H1 (cell line): ENCODE measurements around the gene ENTPD5.

ENCODE experiments used
- BRCA1 ChIP-seq: IDR thresholded peaks from 2 replicates; pipeline ENCODE4 v1.6.1; 2012; ENCODE audit warnings: low read depth, low read length, improper control_type of control experiment
- EP300 ChIP-seq, 2 experiments: IDR thresholded peaks; 1 replicate in 1 of 2; 2 replicates in 1 of 2; pipeline ENCODE4 v1.6.1; 2011 to 2012; ENCODE audit warnings: low read depth in 2 of 2, low read length in 2 of 2, mild to moderate bottlenecking in 2 of 2, borderline replicate concordance in 1 of 2, inconsistent platforms in 1 of 2, moderate library complexity in 1 of 2
- JUND ChIP-seq: IDR thresholded peaks from 2 replicates; pipeline ENCODE4 v1.6.1; 2011; ENCODE audit warnings: mild to moderate bottlenecking, improper control_type of control experiment, low read length
- POLR2A ChIP-seq, 2 experiments: IDR thresholded peaks; 1 replicate in 1 of 2; 2 replicates in 1 of 2; pipeline ENCODE4 v1.6.1; 2011; ENCODE audit warnings: low read depth in 2 of 2, low read length in 2 of 2, mild to moderate bottlenecking in 2 of 2; ENCODE audit errors: control extremely low read depth in 1 of 2
- RAD21 ChIP-seq, 2 experiments: IDR thresholded peaks in 1 of 2; conservative IDR thresholded peaks in 1 of 2; 2 replicates each; pipeline ENCODE4 v1.6.1; 2011; ENCODE audit warnings: low read depth in 2 of 2, low read length in 2 of 2, improper control_type of control experiment in 1 of 2, inconsistent platforms in 1 of 2, mild to moderate bottlenecking in 1 of 2, moderate library complexity in 1 of 2
- RNF2 ChIP-seq: fragments of 200-900, 300-1000 bp; sonication (generic); IDR thresholded peaks from 2 replicates; pipeline ENCODE4 v1.7.1; 2016; ENCODE audit warnings: borderline replicate concordance, low read depth, mild to moderate bottlenecking, antibody characterized with exemption, low read length; ENCODE audit not compliant: poor library complexity, severe bottlenecking; ENCODE audit errors: missing control alignments
- SP1 ChIP-seq: IDR thresholded peaks from 2 replicates; pipeline ENCODE4 v1.6.1; 2011; ENCODE audit warnings: low read depth, low read length

DNA sequence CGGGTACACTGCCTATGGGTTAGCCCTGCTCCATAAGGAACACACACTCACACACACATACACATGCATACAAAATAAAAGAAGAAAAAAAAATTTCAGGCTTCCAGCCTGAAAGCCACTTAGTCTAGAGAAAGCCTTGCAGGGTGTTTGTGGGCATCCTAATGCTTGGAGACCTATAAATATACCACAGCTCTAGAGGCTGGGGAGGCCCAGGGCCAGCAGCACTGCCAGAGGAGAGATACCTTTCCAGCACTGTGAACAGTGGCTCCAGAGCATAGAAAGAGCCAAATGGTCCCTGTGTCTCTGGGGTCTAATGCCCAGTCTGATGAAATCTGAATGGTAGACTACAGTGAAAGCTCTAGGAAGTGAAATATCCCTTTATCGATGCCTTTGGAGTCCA is 82.1 kb downstream of the ENTPD5 start:
- TF ChIP-seq POLR2A (IDR thresholded peaks at IDR 0.05; ENCODE audit: control extremely low read depth in 1 of 2, low read depth in 2 of 2, low read length in 2 of 2) (no peak), EP300 (IDR thresholded peaks at IDR 0.05; ENCODE audit: borderline replicate concordance in 1 of 2, low read depth in 2 of 2, low read length in 2 of 2) (no peak), RNF2 (no peak), SP1 (no peak), RAD21 (IDR thresholded peaks at IDR 0.05 in 1 of 2, conservative IDR thresholded peaks at IDR 0.05 in 1 of 2; ENCODE audit: low read depth in 2 of 2, low read length in 2 of 2) (no peak), JUND (no peak), BRCA1 (no peak)
